HG02973 (cell line): ENCODE results near the gene HLCS.
A peak's percentile ranks its signal among the peaks of the same experiment; 100 is the strongest.
"Not testable (repeated sequence)": the region's sequence is repeated elsewhere in the genome, so short reads cannot be mapped to it uniquely, and the experiment has no call there.

Experiments
- ATAC-seq: cut with Tn5 transposase; IDR thresholded peaks from one replicate; pipeline ENCODE4 v1.9.1; 2021; ENCODE audit warnings: moderate library complexity; ENCODE audit not compliant: unreplicated experiment

Gene HLCS

DNA sequence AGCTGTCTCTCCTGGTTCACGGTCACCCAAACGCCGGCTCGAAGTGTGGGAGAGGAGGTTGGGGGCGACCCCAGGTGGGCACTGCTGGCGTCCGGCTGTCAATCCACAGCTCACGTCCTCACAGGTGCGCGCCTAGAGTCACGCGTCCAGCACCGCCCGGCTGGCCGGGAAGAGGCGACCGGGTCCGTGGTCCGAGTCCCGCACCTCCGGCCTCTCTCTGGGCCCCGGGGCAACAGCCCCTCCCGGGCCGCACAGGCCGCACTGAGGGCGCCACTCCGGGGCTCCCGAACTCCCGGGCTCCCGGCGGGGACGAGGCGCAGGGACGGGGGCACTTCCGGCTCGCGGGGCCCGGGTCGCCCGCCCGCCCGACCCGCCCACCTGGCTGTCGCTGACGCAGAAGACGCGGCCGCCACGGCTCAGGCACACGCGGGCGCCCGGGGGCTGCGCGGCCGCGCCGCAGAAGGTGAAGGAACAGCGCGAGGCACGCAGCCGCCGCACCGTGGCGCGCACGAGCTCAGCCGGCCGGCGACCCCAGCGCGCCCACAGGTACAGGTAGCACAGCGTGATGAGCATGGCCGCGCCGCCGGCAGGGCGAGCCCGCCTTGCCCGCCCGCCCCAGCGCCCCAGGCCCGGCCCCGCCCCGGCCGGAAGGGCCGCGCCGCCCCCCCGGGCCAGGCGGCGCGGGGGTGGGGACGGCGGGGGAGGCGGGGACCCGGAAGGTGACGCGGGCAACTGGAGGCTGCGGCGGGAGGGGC lies at the start of gene HLCS:
Gene HLCS, minus strand, starts transcription at position 604 of the 755 bp plus-strand sequence. Its CDS starts 31 bp downstream, at position 573.
- ATAC-seq: peak; percentile 75

DNA sequence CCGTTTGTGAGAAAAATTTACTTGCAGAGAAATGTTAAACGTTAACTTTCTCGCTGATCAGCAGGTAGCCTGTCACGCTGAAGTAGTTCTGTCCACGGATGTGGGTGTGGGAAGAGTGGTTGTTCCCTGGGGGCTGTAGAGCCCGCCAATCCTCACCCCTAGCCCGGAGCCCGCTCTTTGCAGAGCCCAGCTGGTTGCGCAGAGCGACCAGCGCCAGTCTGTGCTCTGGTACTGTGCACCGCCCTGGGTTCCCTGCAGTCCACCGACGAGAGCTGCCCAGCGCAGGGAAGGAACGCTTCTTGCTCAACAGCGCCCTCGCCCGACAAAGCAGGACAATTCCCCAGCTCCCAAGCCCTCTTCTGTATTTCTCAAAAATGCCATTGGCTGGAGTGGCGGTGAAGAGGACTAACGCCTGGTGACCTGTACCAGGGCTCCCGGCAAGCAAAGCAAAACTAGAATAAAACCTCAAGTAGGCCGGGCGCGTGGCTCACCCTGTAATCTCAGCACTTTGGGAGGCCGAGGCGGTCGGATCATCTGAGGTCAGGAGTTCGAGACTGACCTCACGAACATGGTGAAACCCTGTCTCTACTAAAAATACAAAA lies 43.4 kb upstream of the HLCS start:
- peak; percentile 75 for ATAC-seq

DNA sequence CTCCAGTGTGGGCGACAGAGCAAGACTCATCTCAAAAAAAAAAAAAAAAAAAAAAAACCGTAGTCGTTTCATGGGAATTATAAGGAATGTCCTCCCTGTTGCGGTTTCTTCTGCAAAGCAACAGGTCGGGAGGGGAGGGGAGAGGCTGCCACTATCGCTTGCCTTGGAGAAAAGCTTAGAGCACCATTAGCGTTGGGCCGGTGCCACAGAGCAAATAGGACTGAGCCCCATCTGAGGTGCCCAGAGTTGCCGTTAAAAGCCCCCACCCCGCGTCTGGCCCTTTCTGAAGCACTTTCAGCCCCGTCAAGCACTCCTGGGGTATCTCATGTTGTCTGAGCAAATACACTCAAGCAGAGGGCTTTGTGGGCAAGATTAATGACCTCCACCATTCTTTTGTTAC lies 42.3 kb upstream of the HLCS start:
- no peak for ATAC-seq

DNA sequence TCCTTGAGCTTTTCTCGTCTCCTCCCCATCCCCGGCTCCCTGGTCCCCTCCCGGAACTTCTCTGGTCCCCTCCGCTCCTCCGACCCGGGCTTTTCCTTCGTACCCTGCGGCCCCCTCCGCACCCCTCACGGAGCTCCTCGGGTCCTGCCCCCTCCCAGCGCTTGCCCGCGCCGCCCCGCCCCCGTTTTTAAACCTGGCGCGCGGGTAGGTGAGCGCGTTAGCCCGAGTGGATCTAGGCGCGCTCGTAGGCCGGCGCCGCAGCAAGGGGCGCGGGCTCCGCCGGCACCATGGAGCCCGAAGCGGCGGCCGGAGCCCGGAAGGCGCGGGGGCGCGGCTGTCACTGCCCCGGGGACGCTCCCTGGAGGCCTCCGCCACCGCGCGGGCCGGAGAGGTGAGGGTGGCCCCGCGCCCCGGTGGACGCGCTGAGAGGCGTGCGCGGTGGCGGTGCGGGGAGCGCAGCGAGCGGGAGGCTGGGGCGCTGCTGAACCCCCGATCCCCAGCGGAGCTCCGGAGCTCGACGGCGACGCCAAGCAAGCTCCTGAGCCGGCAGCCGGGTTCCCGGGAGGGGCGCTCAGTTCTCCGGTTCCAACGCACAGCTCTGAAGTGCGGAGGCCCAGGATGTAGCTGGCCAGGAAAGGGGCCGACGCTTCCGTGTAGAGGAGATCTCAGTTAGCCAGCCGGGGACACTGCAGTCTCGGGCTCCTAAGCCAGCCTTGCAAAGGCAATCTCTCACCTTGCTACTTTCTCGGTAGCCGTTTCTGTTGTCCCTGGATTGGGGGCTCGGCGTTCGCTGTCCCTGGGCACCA lies 40.2 kb upstream of the HLCS start, which contains the start of gene RIPPLY3:
Gene RIPPLY3, plus strand, starts transcription at position 217 of the 806 bp plus-strand sequence. Its CDS starts 71 bp downstream, at position 288.
- ATAC-seq: no peak

DNA sequence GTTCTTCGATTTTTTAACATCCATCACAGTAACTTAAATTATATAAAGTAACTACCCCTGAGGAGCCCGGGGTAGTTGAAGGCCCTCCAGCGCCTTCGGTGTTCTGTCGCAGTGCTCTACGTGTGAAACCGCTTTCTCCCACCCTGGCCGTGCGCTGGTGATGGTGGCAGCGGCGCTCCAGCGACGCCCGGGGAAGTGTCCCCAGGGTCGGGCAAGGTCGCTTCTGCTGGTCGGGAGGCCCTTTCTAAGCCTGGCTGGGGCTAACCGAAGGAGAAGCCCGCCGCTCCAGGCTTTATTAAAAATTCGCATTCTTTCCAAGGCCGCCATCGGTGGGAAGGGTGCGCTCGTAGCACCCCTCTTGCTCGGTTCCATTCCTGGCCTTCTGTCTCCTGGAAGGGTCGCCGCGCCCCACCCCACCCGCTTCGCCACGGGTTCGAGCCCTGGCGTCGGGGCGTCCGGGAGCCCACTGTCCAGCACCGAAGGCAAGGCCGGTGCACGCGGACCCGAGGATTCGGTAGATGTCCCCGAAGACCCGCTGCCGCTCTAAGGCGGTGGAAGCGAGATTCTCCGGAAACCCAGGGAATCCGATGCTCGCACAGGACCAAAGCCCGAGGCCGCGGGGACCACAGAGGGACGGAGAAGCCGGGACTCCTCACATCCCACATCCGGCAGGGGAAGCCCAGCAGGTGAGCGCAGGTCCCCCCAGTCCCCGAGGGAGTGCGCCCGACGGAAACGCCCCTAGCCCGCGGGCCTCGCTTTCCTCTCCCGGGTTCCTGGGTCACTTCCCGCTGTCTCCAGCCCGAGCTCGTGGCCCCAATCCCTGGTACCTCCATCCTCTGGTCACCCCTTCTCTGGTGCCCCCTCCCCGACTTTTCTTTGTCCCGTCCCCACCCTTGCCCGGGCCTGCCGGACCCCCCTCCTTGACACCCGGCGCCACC lies 39.3 kb upstream of the HLCS start:
- no peak for ATAC-seq

DNA sequence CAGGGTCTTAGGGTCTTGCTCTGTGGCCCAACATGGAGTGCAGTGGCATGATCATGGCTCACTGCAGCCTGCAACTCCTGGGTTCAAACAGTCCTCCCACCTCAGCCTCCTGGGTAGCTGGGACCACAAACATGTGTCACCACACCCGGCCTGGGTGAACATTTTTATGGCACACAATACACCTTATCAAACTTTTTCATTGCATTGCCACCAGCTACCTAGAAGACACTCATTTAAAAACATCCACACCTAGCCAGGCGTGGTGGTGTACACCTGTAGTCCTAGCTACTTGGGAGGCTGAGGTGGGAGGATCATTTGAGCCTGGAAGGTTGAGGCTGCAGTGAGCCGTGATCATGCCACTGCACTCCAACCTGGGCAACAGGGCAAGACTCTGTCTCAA lies 37.4 kb upstream of the HLCS start:
- ATAC-seq: not testable (repeated sequence)

DNA sequence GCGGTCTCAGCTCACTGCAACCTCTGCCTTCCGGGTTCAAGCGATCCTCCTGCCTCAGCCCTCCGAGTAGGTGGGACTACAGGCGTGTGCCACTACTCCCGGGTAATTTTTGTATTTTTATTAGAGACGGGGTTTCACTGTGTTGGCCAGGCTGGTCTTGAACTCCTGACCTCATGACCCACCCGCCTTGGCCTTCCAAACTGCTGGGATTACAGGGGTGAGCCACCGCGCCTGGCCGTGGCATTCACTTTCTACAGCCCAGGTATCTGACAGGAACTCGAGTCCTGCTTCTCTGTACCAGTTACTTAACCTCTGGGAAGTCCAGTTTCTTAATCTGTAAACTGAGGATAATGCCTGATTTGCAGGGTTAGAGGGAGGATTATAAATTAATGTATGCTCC lies 36.4 kb upstream of the HLCS start:
- ATAC-seq: not testable (repeated sequence)

DNA sequence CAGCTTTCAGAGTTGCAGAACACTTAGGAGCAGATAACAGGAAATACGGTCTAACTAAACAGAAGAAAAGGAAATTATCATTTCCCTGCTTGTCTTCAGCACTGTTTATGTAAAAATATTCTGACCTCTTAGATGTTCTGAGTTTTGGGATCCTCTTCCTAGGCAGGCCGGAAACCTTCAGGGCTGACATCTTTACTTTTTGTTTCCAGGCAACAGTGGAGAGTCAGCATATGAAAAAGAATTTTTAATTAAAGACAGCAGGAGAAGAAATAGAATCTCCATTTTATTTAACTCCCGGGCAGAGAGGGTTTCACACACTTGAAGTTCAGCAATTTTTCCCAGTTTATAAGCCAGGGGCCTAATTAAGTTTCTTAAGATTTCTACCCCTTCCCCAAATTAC lies 35.0 kb upstream of the HLCS start:
- ATAC-seq: no peak

DNA sequence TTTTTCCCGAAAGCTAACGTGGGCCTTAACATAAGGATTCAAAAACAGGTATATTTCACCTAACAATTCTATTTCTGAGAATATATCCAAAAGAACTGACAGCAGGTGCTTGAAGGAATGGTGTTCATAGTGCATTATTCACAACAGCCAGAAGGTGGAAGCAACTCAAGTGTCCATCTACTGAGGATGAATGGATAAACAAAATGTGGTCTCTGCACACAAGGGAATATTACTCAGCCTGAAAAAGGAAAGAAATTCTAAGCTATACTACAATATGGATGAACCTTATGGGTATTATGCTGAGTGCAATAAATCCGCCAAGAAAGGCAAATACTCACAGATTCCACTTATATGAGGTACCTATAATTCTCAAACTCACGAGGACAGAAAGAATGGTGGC lies 33.9 kb upstream of the HLCS start:
- ATAC-seq: no peak

DNA sequence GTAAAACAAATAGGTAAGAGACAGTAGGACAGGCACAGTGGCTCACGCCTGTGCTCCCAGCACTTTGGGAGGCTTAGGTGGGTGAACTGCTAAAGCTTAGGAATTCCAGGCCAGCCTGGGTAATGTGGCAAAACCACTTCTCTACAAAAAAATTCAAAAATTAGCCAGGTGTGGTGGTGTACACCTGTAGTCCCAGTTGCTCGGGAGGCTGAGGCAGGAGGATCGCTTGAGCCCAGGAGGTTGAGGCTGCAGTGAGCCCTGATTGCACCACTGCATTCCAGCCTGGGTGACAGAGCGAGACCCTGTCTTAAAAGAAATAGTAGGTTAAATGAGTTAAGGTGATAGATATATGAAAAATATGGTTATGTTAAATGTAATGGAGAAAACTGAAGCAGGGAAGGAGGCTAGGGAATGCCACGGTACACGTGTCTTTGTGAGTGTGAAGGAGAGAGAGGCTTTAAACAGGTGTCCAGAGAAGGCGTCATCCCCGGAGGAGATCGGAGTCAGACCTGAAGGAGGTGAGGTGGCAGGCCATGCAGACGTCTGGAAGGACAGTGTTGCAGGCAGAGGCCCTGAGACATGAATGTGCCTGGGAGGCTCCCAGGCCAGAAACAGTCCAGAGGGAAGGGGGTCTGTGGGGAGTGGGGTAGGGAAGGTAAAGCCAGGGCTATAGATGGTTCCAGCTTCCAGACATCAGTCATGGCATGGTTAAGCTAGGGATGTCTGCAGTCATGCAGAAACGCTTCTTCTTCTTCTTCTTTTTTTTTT lies 32.8 kb upstream of the HLCS start:
- ATAC-seq: no peak

DNA sequence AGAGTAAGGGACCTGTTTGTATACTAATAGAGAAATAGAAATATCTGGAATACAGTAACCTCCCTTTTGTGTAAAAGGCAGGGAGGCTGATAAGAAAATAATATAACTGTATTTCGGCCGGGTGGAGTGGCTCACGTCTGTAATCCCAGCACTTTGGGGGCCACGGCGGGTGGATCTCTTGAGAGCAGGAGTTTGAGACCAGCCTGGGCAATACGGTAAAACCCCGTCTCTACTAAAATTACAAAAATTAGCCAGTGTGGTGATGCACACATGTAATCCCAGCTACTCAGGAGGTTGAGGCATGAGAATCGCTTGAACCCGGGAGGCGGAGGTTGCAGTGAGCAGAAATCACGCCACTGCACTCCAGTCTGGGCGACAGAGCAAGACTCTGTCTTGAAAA lies 28.8 kb upstream of the HLCS start:
- not testable (repeated sequence) for ATAC-seq

DNA sequence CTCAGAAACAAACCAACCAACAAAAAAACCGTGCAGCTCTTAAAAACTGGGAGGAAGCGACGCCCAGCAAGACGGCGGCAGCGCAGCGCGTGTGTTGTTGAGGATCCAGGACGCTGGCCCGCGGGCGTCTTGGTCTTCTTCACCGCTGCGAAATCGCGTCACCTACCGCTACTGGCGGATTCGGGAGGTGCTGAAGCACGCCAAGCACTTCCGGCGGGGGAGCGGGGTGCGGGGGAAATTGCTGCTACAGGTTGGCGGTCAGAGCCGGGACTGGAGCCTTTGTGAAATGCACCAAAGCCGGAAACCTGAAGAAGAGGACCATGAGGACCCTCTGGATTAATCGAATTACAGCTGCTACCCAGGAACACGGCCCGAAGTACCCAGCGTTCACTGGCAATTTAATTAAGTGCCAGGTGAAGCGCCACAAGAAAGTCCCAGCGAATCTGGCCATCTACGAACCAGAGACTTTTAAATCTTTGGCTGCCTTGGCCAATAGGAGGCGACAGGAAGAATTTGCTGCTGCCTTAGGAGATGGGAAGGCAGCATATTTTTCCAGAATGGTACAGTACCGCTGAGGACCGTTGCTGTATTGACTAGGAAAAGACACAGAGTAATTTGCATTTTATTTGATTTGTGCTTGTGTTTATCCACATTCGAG lies 28.2 kb upstream of the HLCS start:
- ATAC-seq: no peak

DNA sequence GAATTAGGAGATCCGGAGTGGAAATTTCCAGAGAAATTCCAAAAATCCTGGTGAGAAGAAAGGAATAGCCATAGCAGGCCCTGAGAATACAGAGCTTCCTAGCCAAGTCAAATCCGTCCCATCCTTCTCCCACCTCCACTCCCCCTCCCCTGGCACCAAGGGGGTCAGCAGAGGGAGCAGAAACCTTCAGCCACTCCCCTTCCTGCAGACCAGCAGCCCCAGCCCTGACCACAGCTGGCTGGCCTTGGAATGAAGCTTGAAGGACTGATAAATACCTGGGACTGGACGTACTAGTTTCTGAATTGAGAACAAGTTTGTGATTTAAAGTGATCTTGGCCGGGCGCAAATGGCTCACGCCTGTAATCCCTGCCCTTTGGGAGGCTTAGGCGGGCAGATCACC lies 26.2 kb upstream of the HLCS start:
- ATAC-seq: no peak

DNA sequence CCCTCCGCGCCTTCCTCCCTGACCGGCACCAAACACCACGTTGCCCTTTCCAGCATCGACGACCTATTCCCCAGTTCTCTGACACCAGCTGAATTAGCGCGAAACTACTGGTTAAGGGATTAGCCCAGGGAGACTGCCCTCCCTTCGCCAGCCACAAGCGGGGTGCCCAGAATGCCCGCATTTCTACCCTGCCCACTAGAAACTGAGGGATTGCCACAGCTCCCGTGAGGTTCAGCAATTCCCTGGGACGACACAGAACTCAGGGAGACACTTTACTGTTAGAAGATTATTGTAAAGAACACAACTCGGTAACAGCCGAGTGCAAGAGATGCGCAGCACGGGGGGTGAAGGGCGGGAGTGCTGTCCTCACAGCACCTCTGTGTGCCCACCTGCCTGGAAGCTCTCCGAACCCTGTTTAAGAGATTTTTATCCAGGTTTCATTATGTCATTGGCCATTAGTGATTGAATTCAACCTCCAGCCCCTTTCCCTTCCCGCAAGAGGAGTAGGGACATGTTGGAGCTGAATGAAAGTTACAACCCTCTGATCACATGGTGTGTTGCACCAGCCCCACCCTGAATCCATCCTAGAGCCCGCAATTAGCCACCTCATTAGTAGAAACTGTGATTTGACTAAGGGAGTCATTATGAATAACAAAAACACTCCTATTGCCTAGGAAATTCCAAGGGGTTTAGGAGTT lies 24.2 kb upstream of the HLCS start:
- no peak for ATAC-seq

DNA sequence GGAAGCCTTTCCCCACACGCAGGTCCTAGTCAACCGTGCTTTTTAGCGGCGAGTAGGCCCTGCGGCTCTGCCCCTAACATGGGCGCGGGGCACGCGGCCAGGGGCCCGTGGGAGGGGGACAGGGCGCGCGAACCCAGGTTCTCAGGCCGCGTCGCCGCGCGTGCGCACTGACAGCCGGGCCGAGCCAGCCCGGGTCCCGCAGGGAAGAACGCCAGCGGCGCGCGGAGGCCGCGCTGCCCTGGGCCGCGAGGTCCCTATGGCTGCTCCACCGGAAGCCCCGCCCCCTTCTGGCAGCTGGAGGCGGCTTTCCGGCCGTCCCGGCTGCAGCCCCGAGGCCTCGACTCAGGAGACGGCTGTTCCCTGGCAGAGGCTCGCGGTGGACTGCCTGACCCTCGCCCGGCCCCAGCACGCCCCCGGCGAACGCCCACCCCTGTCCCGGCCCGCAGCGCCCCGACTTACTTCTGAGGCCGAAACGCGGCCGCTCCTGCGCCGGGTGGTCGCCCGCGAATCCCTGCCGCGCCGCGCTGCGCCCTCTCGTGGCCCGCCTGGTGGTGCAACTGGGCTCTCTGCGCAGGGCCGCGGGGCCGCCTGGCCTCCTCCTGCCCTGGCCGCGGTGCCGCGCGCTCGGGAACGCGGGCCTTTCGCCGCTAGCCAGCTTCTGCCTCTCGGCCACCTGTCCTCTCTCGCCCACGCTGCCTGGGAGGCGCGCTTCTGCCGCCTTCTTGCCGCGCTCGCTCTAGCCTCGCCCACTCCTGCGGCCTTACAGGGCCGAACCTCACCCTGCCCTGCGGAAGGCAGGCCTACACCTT lies 23.4 kb upstream of the HLCS start:
- peak; percentile 81 for ATAC-seq

DNA sequence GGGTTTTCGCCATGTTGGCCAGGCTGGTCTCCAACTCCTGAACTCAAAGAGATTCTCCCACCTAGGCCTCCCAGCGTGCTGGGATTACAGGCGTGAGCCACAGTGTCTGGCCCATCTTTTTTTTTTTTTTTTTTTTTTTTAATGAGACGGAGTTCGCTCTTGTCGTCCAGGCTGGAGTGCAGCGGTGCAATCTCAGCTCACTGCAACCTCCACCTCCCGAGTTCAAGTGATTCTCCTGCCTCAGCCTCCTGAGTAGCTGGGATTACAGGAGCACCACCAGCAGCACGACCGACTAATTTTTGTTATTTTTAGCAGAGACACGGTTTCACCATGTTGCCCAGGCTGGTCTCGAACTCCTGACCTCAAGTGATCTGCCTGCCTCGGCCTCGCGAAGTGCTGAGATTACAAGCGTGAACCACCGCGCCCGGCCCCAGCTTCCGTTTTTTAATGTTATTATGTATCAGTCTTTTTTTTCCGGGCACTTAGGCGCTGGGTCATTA lies 22.8 kb upstream of the HLCS start:
- ATAC-seq: not testable (repeated sequence)

DNA sequence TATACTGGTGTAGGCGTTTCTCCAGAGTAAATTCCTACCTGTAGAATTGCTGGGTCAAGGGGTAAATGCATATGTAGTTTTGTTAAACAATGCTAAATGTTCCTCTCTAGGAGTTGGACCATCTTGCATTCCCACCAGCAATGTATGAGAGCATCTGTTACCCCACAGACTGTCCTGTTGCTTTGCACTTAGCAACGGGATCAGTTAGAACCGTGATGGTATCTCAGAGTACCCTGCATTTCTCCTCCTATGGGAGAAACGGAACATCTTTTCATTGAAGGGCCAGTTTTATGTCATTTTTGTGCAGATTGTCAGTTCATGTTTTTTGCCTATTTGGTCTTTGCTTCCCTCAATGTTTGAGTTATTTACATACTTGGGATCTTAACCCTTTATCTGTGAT lies 22.1 kb upstream of the HLCS start:
- no peak for ATAC-seq

DNA sequence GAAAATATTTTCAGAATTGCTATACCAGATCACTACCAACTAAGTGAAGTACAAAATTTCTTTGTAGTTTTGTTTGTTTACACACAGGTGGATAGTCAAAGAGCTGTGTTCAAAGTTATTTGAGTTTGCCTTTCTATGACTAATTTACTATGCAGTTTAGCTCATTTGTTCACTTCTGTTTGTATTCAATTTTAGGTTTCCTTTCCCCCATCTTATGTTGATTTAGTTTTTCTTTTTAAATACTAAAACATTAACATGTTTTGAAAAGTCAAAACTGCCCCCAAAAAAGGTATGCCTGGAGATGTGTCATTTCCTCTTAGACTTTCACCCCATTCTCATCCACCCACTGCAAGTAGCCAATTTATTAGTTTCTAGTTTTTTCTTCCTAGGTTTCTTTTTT lies 21.4 kb upstream of the HLCS start:
- ATAC-seq: no peak
